Stomach (tissue), 4 donors: ENCODE measurements around the gene BPI.

Source experiments
- CTCF ChIP-seq, 7 experiments: fragments of 450-650 bp in 4 of 7; fragments of 200-600 bp in 3 of 7; sonication (generic) in 3 of 7; IDR thresholded peaks; one replicate each; pipeline ENCODE4 v1.5.1; 2016 to 2019; ENCODE audit warnings: antibody characterized with exemption in 7 of 7, control low read depth in 2 of 7, mild to moderate bottlenecking in 1 of 7
- EP300 ChIP-seq: sonication (generic); formaldehyde crosslinking; IDR thresholded peaks from one replicate; pipeline ENCODE4 v1.6.1; 2017; ENCODE audit warnings: antibody characterized with exemption
- POLR2A ChIP-seq, 4 donors: fragments of 450-650 bp; IDR thresholded peaks; one replicate each; pipeline ENCODE4 v1.6.1; 2016; ENCODE audit warnings: antibody characterized with exemption in 4 of 4, control low read depth in 2 of 4, mild to moderate bottlenecking in 1 of 4, moderate library complexity in 1 of 4
- POLR2AphosphoS5 ChIP-seq, 3 donors: sonication (generic); formaldehyde crosslinking; IDR thresholded peaks; one replicate each; pipeline ENCODE4 v1.6.1; 2016; ENCODE audit warnings: antibody characterized with exemption in 3 of 3

GRCh38 chr20:38290829-38291814 is 12.8 kb upstream of the BPI start:
- no peak for TF ChIP-seq POLR2A (IDR thresholded peaks at IDR 0.05)
- no peak for TF ChIP-seq POLR2AphosphoS5 (IDR thresholded peaks at IDR 0.05)
- TF ChIP-seq CTCF (IDR thresholded peaks at IDR 0.05) = no peak
- no peak for TF ChIP-seq EP300
